Cardiac fibroblast (primary cell): ENCODE measurements around the gene BAHD1.

ENCODE experiments used
- DNase-seq, 2 donors: peaks; one replicate each; pipeline versions ENCODE4 v3.0.0 to v3.0.0-alpha.2; 2010; ENCODE audit warnings: low read depth in 2 of 2
- H3K4me3 ChIP-seq, 2 donors: replicated peaks in 1 of 2; 1 replicate in 1 of 2; 2 replicates in 1 of 2; pipeline ENCODE4 v1.5.1; 2011; ENCODE audit warnings: low read depth in 2 of 2, low read length in 2 of 2, mild to moderate bottlenecking in 2 of 2, moderate library complexity in 1 of 2
- TF ChIP-seq, protein P1 (sequence below): IDR thresholded peaks from one replicate; pipeline ENCODE4 v1.5.1; 2011; ENCODE audit warnings: low read depth, mild to moderate bottlenecking, low read length, inconsistent platforms

The BAHD1 gene

DNA sequence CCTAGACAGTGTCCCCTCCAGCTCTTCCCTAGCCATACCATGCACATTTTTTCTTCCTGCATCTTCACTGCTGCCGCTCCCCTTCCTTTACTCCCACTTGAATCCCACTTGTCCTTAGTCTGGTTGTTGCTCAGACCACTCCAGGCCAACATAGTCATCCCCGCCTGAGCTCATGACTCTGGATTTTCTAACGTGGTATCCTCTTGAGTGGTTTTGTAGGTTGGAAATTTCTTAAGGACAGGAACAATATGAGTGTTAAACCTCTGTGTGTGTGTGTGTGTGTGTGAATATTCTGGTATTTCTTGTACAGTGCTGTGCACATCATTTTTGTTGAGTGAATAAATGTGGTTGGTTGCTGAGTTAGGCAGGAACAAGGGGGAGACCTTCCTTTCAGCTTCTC, 3.1 kb downstream of the BAHD1 start:
- TF ChIP-seq, protein P1, sequence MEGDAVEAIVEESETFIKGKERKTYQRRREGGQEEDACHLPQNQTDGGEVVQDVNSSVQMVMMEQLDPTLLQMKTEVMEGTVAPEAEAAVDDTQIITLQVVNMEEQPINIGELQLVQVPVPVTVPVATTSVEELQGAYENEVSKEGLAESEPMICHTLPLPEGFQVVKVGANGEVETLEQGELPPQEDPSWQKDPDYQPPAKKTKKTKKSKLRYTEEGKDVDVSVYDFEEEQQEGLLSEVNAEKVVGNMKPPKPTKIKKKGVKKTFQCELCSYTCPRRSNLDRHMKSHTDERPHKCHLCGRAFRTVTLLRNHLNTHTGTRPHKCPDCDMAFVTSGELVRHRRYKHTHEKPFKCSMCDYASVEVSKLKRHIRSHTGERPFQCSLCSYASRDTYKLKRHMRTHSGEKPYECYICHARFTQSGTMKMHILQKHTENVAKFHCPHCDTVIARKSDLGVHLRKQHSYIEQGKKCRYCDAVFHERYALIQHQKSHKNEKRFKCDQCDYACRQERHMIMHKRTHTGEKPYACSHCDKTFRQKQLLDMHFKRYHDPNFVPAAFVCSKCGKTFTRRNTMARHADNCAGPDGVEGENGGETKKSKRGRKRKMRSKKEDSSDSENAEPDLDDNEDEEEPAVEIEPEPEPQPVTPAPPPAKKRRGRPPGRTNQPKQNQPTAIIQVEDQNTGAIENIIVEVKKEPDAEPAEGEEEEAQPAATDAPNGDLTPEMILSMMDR, result no peak
- no peak overlapping the region for H3K4me3 ChIP-seq

DNA sequence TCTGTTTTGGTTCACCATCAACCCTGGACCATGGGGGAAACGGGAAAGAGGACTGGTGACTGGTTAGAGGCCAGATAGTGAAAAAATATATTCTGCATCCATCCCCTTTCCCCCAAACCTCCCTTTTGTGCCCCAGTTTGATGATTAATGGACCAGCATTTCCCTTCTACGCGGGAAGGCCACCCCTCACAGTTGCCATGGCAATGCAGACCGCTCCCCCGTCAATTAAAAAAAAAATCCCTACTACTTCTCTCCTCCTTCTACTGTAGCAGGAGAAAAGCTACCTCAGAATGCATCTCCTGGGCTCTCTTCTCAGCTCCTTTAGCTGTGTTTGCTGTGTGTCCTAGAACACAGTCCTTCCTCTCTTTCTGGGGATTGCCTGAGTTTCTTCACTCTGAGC, 4.0 kb downstream of the BAHD1 start:
- no peak overlapping the region for H3K4me3 ChIP-seq
- TF ChIP-seq, protein P1, result no peak
- DNase-seq, result no peak

More for the DNA sequence above, 3.1 kb downstream of the BAHD1 start:
- no peak for DNase-seq

DNA sequence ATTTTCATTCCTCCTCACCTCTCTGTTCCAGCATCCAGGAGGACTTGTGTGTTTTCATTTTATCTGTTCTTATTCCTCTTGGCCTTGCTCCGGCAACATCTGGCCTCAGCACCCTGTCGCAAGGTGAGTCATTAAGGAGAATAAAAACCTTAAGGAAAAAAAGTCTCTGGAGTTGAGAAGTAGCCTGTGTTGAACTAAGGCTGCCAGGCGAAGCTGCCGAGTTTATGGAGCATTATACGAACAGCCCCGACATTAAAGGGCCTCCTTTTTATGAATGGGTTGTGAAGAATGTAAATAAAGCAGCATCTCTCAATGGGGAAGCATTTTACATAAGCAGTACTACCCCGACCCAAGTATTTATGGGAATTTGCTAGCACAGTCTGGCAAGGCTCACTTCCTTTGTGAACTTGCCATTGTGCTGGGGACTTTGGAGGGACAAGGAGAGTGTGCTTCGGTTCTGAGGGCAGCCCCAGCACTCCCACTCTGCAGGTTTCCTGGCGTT, 4.7 kb downstream of the BAHD1 start:
- H3K4me3 ChIP-seq, result no peak overlapping the region
- TF ChIP-seq, protein P1, result no peak
- peak; percentile 26 to 61 for DNase-seq

DNA sequence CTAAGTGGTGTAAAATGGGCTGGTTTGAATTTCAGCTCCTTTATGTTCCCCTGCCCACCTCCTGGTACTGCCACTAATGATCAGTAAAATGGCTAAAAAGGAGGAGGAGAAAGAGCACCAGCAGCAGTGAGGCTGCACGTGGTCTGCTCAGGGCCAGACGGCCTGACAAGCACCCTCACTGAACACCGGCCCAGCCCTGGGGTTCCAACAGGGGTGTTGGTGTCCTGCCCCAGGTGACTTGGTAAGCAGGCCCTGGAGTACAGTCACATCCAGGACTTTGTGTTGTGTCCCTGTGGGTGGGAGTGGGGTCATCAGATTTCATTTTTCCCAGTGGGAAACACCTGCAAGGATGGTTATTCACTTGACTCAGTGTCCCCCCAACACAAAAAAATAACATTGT, 5.4 kb downstream of the BAHD1 start:
- no peak overlapping the region for H3K4me3 ChIP-seq
- TF ChIP-seq, protein P1, result no peak
- no peak for DNase-seq

DNA sequence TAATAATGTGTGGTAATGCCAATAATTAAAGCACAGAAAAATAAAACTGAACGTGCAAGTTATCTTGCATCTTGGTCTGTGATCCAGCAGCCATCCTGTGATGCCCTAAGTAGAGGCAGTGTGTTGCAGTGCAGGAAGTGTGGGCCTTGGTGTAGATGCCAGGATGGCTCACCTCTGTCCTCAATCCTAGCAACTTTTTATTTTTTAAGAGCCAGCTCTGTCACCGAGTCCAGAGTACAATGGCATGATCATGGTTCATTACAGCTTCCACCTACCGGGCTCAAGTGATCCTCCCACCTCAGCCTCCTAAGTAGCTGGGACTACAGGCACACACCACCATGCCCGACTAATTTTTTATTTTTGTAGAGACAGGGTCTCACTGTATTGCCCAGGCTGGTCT, 7.6 kb downstream of the BAHD1 start:
- H3K4me3 ChIP-seq, result no peak overlapping the region
- TF ChIP-seq, protein P1, result no peak
- no peak for DNase-seq

DNA sequence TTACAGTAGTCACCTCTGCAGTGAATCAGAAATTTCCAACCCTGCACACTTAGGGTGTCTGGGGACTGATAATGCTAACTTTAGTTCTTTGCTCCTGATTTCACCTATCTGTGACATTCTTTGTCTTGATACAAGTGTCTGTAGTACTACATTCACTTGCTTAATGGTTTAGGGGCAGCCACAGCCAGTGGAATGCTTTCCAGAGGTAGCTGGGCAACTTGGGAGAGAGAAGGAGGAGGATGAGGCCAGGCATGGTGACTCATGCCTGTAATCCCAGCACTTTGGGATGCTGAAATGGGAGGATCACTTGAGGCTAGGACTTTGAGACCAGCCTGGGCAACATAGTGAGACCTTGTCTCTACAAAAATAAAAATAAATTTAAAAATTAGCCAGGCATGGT, 8.5 kb downstream of the BAHD1 start:
- DNase-seq, result peak; percentile 27 to 28
- H3K4me3 ChIP-seq, result no peak overlapping the region
- TF ChIP-seq, protein P1, result no peak

DNA sequence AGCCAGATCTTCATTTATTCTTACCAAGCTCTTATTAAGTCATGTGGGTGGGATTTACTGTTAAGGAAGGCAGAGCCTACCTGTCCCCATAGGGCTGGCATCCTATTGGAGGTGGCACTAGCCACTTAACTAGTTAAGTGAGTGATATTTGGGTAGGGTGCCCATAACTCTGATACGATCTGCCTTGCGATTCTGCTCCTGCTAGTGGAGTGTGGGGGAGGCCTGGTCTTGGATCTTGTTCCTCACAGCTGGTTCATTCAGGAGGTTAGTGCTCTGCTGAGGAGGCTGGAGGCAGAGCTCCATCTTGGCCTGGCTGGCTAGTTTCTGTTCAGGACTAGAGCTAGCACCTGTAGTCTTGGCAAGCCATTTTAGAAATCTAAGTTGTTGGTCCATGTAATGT, 9.3 kb downstream of the BAHD1 start:
- TF ChIP-seq, protein P1, result no peak
- DNase-seq, result no peak
- H3K4me3 ChIP-seq, result no peak overlapping the region
